Neutrophil (primary cell): Measurements from ENCODE around the gene SRD5A3.
"Not testable (repeated sequence)": the region's sequence is repeated elsewhere in the genome, so short reads cannot be mapped to it uniquely, and the experiment has no call there.

Experiments
- H3K27ac ChIP-seq: fragments of 200-600 bp; sonication (generic); 2 replicates; pipeline ENCODE4 v1.5.1; 2016; ENCODE audit warnings: mild to moderate bottlenecking, moderate library complexity
- H3K27me3 ChIP-seq: fragments of 200-600 bp; sonication (generic); 2 replicates; pipeline ENCODE4 v1.6.0; 2016; ENCODE audit warnings: mild to moderate bottlenecking
- H3K36me3 ChIP-seq: fragments of 200-600 bp; sonication (generic); 2 replicates; pipeline ENCODE4 v1.5.1; 2017
- H3K4me1 ChIP-seq, 2 experiments: fragments of 200-600 bp in 1 of 2; sonication (generic) in 1 of 2; 1 replicate in 1 of 2; 2 replicates in 1 of 2; pipeline versions ENCODE4 v1.5.1 to v1.6.1; 2013 to 2016; ENCODE audit warnings: low read depth in 1 of 2, low read length in 1 of 2, mild to moderate bottlenecking in 1 of 2, moderate library complexity in 1 of 2; ENCODE audit not compliant: control insufficient read depth in 1 of 2, insufficient read depth in 1 of 2
- H3K4me3 ChIP-seq, 2 experiments: fragments of 200-600 bp in 1 of 2; sonication (generic) in 1 of 2; 1 replicate in 1 of 2; 2 replicates in 1 of 2; pipeline ENCODE4 v1.5.1; 2013 to 2016; ENCODE audit warnings: low read depth in 1 of 2, low read length in 1 of 2, mild to moderate bottlenecking in 1 of 2, moderate library complexity in 1 of 2
- H3K9me3 ChIP-seq: fragments of 200-600 bp; sonication (generic); 2 replicates; pipeline ENCODE4 v1.5.1; 2016
- TF ChIP-seq, protein P1 (sequence below): fragments of 200-600 bp; sonication (generic); IDR thresholded peaks from 2 replicates; pipeline ENCODE4 v1.5.1; 2016; ENCODE audit warnings: antibody characterized with exemption

SRD5A3 gene

DNA sequence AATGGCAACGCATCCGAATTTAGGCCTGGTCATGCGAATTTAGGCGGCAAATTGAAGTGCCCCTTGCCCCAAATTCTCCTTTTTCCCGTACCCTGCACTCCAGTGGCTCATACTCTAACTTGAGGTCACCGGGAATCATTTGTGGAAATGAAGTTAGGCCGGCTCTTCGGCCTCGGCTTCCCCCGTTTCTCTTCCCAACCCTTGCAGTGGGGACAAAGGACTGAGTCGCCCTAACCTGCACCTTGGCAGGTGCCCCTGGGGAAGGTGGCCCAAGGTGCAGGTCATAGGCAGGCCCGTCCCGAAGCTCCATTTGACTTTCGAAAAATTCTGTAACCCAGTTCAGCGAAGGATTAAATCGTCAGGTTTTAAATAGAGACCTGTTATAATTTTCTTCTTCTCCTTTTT is 811 bp downstream of the SRD5A3 start:
- peaks cover 11% of the 10 kb centered on the region for H3K27me3 ChIP-seq
- TF ChIP-seq, protein P1, sequence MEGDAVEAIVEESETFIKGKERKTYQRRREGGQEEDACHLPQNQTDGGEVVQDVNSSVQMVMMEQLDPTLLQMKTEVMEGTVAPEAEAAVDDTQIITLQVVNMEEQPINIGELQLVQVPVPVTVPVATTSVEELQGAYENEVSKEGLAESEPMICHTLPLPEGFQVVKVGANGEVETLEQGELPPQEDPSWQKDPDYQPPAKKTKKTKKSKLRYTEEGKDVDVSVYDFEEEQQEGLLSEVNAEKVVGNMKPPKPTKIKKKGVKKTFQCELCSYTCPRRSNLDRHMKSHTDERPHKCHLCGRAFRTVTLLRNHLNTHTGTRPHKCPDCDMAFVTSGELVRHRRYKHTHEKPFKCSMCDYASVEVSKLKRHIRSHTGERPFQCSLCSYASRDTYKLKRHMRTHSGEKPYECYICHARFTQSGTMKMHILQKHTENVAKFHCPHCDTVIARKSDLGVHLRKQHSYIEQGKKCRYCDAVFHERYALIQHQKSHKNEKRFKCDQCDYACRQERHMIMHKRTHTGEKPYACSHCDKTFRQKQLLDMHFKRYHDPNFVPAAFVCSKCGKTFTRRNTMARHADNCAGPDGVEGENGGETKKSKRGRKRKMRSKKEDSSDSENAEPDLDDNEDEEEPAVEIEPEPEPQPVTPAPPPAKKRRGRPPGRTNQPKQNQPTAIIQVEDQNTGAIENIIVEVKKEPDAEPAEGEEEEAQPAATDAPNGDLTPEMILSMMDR: no peak
- H3K27ac ChIP-seq: no peak overlapping the region
- H3K4me3 ChIP-seq: peak overlapping the region; percentile 67 to 78
- H3K4me1 ChIP-seq: peaks cover 20 to 21% of the 10 kb centered on the region in 2 experiments
- no peaks in the 10 kb centered on the region for H3K36me3 ChIP-seq
- H3K9me3 ChIP-seq: no peaks in the 10 kb centered on the region

DNA sequence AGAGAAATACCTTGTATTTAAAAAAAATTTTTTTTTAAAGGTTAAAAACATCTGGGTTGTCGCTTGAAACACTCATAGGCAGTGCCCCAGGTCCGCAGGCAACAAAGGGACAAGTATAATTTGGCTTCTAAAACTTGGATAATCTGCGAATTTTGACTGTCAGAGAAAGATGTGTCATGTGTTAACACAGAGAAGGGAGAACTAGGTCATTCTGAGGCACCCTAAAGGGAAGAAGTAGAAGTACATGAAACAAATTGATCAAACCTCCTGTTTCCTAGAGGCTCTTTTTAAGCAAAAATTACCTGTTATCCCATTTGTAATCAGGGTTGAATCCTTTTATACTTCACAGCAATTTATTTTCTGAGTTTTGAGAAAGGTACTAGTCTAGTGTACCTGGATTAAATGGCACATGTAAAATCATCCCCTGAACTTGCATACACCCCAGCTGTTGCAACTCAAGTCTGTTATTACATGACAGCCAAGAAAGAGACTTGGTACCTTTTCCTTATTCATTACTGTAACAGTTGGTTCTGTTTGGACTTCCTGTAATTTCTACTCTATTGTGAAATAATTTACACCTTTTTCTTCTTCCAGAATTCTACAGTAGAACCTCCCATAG is 1.7 kb downstream of the SRD5A3 start:
- Histone ChIP-seq H3K4me3 (no peak overlapping the region), H3K9me3 (no peaks in the 10 kb centered on the region), H3K4me1 (peaks cover 20 to 21% of the 10 kb centered on the region in 2 experiments), H3K27ac (no peak overlapping the region), H3K36me3 (no peaks in the 10 kb centered on the region), H3K27me3 (peaks cover 11% of the 10 kb centered on the region)
- TF ChIP-seq, protein P1: no peak

DNA sequence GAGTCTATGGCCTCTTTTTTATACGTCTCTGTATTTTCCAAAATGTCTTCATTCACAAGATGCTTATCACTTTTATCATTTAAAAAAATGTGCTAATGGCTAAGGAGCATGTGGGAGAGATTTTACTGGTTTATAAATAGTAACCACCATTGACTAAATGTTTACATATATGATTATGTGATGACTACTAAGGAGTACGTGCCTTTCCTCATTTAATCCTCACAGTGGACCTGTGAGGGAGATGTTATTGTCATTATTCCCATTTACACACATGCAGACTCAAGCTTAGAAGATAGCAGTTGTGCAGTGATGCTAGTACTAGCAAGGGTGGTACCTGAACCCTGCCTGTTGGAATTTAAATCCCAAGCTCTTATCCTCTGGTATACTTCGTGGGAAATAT is 2.4 kb downstream of the SRD5A3 start:
- Histone ChIP-seq H3K4me3 (no peak overlapping the region), H3K4me1 (peaks cover 20 to 21% of the 10 kb centered on the region in 2 experiments), H3K27me3 (peaks cover 11% of the 10 kb centered on the region), H3K36me3 (no peaks in the 10 kb centered on the region), H3K9me3 (no peaks in the 10 kb centered on the region), H3K27ac (no peak overlapping the region)
- TF ChIP-seq, protein P1: no peak

DNA sequence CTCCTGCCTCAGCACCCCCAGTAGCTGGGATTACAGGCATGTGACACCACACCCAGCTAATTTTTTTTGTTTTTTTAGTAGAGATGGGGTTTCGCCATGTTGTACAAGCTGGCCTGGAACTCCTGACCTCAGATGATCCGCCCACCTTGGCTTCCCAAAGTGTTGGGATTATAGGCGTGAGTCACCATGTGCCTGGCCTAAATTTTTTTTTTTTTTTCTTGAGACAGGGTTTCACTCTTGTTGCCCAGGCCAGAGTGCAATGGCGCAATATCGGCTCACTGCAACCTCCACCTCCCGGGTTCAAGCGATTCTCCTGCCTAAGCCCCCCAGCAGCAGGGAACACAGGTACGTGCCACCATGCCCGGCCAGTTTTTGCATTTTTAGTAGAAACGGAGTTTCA is 4.8 kb downstream of the SRD5A3 start:
- not testable (repeated sequence) for H3K27ac ChIP-seq, H3K27me3 ChIP-seq, H3K36me3 ChIP-seq, H3K4me3 ChIP-seq, H3K9me3 ChIP-seq
- peaks cover 16 to 18% of the 10 kb centered on the region in 2 experiments for H3K4me1 ChIP-seq

DNA sequence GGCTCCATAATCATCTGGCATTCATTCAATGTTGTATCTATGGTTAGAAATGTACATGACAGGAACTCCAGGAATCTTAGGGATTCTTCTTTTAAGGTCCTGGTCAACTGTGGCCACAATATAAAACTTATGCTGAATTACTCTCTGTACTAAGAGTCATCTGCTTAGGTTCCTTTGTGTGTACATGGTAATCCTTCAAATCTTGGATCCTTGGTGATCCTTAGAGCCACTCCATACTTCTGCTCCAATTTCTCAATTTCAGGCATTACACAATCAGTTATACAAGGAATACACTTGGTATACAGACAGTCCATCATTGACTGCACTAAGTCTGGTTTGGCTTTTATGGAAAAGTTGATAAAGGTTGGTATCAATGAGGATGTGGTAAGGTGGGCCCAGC is 5.8 kb downstream of the SRD5A3 start:
- peaks cover 8 to 12% of the 10 kb centered on the region in 2 experiments for H3K4me1 ChIP-seq
- no peak overlapping the region for H3K27ac ChIP-seq
- H3K36me3 ChIP-seq: no peaks in the 10 kb centered on the region
- H3K27me3 ChIP-seq: peaks cover 2% of the 10 kb centered on the region
- no peaks in the 10 kb centered on the region for H3K9me3 ChIP-seq
- TF ChIP-seq, protein P1: no peak
- no peak overlapping the region for H3K4me3 ChIP-seq

GRCh38 chr4:55352726-55353125 is 6.7 kb downstream of the SRD5A3 start:
- Histone ChIP-seq H3K9me3 (no peaks in the 10 kb centered on the region), H3K36me3 (no peaks in the 10 kb centered on the region), H3K4me1 (peaks cover 5 to 7% of the 10 kb centered on the region in 2 experiments), H3K4me3 (no peak overlapping the region), H3K27me3 (peaks cover 11% of the 10 kb centered on the region), H3K27ac (no peak overlapping the region)
- TF ChIP-seq, protein P1: no peak

DNA sequence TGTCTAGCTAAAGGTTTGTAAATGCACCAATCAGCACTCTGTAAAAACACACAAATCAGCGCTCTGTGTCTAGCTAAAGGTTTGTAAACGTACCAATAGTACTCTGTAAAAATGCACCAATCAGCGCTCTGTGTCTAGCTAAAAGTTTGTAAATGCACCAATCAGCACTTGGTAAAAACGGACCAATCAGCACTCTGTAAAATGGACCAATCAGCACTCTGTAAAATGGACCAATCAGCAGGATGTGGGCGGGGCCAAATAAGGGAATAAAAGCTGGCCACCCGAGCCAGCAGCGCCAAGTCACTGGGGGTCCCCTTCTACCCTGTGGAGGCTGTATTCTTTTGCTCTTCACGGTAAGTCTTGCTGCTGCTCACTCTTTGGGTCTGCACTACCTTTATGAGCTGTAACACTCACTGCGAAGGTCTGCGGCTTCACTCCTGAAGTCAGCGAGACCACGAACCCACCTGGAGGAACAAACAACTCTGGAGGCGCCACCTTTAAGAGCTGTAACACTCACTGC is 7.2 kb downstream of the SRD5A3 start:
- H3K4me3 ChIP-seq, H3K36me3 ChIP-seq, H3K4me1 ChIP-seq, H3K27ac ChIP-seq, H3K9me3 ChIP-seq: not testable (repeated sequence)
- peaks cover 13% of the 10 kb centered on the region for H3K27me3 ChIP-seq
